Tibial nerve (tissue), 4 donors: Measurements from ENCODE around the gene UBE2D2. TPM values are rescaled to one million over a fixed set of nuclear protein-coding genes. Genes with fewer than 3 reads are reported as not detected.

Source experiments
- DNase-seq, 2 donors: peaks; one replicate each; pipeline ENCODE4 v3.0.0-alpha.2; 2019; ENCODE audit warnings: low spot score in 2 of 2
- H3K27ac ChIP-seq, 4 donors: fragments of 200-600 bp; sonication (generic) in 3 of 4; one replicate each; pipeline ENCODE4 v1.5.1; 2017 to 2019; ENCODE audit warnings: mild to moderate bottlenecking in 1 of 4
- H3K27me3 ChIP-seq, 2 donors: fragments of 200-600 bp; sonication (generic) in 1 of 2; one replicate each; pipeline versions ENCODE4 v1.5.1 to v1.6.0; 2017 to 2019
- H3K36me3 ChIP-seq, 3 donors: fragments of 200-600 bp; sonication (generic); one replicate each; pipeline ENCODE4 v1.5.1; 2018 to 2019
- H3K4me1 ChIP-seq, 4 donors: fragments of 200-600 bp; sonication (generic) in 3 of 4; one replicate each; pipeline ENCODE4 v1.5.1; 2017 to 2019
- H3K4me3 ChIP-seq, 4 donors: fragments of 200-600 bp; sonication (generic) in 3 of 4; one replicate each; pipeline ENCODE4 v1.5.1; 2017 to 2019; ENCODE audit warnings: mild to moderate bottlenecking in 1 of 4, moderate library complexity in 1 of 4
- H3K9me3 ChIP-seq, 4 donors: fragments of 200-600 bp; sonication (generic) in 3 of 4; one replicate each; pipeline ENCODE4 v1.5.1; 2017 to 2019
- EP300 ChIP-seq, 2 donors: sonication (generic); formaldehyde crosslinking; IDR thresholded peaks; one replicate each; pipeline ENCODE4 v1.6.1; 2017; ENCODE audit warnings: antibody characterized with exemption in 2 of 2, mild to moderate bottlenecking in 1 of 2
- POLR2A ChIP-seq, 2 donors: fragments of 450-650 bp; IDR thresholded peaks; one replicate each; pipeline ENCODE4 v1.6.1; 2017; ENCODE audit warnings: antibody characterized with exemption in 2 of 2, mild to moderate bottlenecking in 2 of 2, moderate library complexity in 2 of 2
- WGBS, 2 donors: methylation state at CpG; one replicate each; pipeline ENCODE4 v1.1.5; 2018; 5-methylcytosine and 5-hydroxymethylcytosine counted together
- total RNA-seq, 4 donors: library from RNA; depleted of rRNA; stranded (reverse); fragments of >200 nt; gene quantifications; one replicate each; pipeline ENCODE4 v1.1.0, GENCODE V29; 2016
- TF ChIP-seq, protein P1 (sequence below), 5 experiments: fragments of 200-600 bp in 3 of 5; fragments of 450-650 bp in 2 of 5; sonication (generic) in 3 of 5; IDR thresholded peaks; one replicate each; pipeline ENCODE4 v1.5.1; 2016 to 2019; ENCODE audit warnings: antibody characterized with exemption in 5 of 5, mild to moderate bottlenecking in 3 of 5, moderate library complexity in 2 of 5

UBE2D2 gene
- total RNA-seq, 4 donors from 2014 or later: 85.9 to 118 (median 99.7) TPM

DNA sequence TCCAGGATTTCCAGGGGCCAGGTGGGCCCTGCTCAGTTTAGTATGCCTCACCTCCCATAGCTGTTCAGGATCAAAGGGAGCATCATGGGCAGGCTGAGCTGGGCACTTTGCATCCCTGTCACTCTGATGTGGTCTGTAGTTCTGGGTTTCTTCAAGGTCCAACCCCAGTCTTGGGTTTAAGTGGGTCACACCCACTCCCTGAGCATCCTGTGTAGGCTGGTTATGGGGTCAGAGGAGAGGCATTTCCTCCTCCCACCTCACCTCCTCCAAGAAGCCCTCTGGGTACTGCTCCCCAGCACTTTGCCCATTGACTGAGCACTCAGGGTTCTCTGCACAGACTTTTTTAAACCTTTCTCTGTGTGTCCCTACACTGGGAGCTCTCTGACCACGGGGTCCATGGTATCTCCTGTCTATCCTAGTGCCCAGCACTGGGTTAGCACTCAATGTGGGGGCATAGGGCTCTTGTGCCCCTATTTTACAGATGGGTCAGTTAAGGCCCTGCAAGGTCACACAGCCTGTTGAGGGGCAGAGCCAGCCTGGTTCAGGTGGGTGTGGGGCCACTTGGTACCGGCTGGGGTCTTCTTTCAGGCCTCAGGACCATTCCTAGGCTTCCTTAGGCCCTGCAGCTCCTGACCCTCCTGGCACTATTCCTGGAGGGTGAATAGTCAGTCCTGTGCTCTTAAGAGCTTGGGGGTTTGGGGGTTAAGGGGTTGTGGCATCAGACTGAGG, 106.0 kb downstream of the UBE2D2 start:
- Histone ChIP-seq H3K27ac (peak overlapping the region; percentile 84 to 98 (median 90)), H3K36me3 (no peaks in the 10 kb centered on the region), H3K27me3 (no peaks in the 10 kb centered on the region), H3K9me3 (no peaks in the 10 kb centered on the region), H3K4me3 (peak overlapping the region in 1 of 4 donors; percentile 51), H3K4me1 (peaks cover 0 to 98% (median 89%) of the 10 kb centered on the region in 4 donors)
- DNase-seq: no peak
- WGBS, 2 donors: 55 to 71% methylated on average over 1 to 2 of the region's 2 CpGs
- TF ChIP-seq POLR2A (IDR thresholded peaks at IDR 0.05) (no peak), EP300 (IDR thresholded peaks at IDR 0.05) (no peak)
- TF ChIP-seq, protein P1, sequence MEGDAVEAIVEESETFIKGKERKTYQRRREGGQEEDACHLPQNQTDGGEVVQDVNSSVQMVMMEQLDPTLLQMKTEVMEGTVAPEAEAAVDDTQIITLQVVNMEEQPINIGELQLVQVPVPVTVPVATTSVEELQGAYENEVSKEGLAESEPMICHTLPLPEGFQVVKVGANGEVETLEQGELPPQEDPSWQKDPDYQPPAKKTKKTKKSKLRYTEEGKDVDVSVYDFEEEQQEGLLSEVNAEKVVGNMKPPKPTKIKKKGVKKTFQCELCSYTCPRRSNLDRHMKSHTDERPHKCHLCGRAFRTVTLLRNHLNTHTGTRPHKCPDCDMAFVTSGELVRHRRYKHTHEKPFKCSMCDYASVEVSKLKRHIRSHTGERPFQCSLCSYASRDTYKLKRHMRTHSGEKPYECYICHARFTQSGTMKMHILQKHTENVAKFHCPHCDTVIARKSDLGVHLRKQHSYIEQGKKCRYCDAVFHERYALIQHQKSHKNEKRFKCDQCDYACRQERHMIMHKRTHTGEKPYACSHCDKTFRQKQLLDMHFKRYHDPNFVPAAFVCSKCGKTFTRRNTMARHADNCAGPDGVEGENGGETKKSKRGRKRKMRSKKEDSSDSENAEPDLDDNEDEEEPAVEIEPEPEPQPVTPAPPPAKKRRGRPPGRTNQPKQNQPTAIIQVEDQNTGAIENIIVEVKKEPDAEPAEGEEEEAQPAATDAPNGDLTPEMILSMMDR (IDR thresholded peaks at IDR 0.05): no peak

DNA sequence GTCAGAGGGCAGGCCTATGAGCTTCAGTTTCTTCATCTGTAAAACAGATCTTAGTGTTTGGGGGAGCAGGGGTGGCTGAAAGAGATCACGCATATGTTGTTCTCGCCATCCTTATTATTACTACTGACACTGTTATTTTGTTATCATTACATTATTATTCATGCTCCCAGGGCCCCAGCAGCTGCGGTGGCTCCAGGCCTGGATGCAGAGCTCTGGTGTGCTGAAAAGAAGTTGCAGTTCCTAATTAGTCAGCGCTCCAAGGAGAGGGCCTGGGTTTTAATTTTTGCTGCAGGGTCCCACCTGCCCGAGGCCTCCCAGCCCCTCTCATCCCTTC, 106.6 kb downstream of the UBE2D2 start:
- TF ChIP-seq POLR2A (IDR thresholded peaks at IDR 0.05) (no peak), EP300 (IDR thresholded peaks at IDR 0.05) (no peak)
- TF ChIP-seq, protein P1 (IDR thresholded peaks at IDR 0.05): no peak
- no peak for DNase-seq
- Histone ChIP-seq H3K4me1 (peaks cover 0 to 98% (median 90%) of the 10 kb centered on the region in 4 donors), H3K36me3 (no peaks in the 10 kb centered on the region), H3K9me3 (no peaks in the 10 kb centered on the region), H3K27ac (peak overlapping the region; percentile 84 to 98 (median 90)), H3K27me3 (no peaks in the 10 kb centered on the region), H3K4me3 (peak overlapping the region; percentile 28 to 51 (median 48))
- WGBS, 2 donors: 17 to 21% methylated on average over 5 of the region's 5 CpGs

DNA sequence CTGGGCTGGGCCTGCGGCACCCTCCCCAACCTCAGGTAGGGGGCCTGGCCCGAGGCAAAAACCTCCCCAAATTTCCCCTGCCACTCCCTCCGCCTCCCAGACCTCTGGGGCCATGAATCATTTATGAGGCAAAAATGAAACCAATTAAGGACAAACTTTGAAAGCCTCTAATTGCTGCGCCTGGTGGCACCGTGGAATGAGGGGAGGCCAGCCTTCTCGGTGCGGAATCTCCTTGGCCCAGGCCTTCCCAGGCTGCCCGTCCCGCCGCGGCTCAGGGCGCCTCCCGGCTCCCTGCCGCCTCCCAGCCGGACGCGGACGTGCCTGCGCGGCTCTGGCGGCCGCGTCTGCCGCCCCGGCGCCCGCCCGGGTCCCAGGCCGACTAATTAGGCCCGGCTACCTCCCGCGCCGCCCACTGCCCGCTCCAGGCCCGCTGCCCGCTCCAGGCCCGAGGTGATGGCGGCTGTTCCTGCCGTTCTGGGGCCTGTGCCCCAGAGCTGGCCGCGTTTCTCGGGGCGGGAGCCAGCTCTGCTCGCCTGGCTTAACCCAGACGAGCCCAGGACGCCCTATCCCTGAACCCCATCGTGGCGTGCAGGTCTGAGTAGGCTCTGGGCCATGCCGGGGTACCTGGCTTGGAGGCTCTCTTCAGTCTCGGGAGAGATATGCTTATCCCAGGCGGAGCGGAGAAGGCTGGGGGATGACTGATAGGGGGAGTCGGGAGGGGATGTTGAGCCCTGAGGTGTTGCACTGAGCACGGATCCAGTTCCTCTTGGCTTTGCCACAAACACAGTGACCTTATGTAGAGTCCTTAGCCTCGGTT, 107.1 kb downstream of the UBE2D2 start:
- H3K36me3 ChIP-seq: no peaks in the 10 kb centered on the region
- no peaks in the 10 kb centered on the region for H3K27me3 ChIP-seq
- no peak for TF ChIP-seq EP300 (IDR thresholded peaks at IDR 0.05)
- TF ChIP-seq POLR2A (IDR thresholded peaks at IDR 0.05): peak in 1 of 2 donors; percentile 25
- WGBS, 2 donors: 5 to 7% methylated on average over 23 to 28 of the region's 55 CpGs
- DNase-seq: no peak
- H3K4me1 ChIP-seq: peaks cover 0 to 98% (median 92%) of the 10 kb centered on the region in 4 donors
- no peaks in the 10 kb centered on the region for H3K9me3 ChIP-seq
- peak overlapping the region; percentile 84 to 98 (median 90) for H3K27ac ChIP-seq
- H3K4me3 ChIP-seq: peak overlapping the region; percentile 28 to 51 (median 48)

DNA sequence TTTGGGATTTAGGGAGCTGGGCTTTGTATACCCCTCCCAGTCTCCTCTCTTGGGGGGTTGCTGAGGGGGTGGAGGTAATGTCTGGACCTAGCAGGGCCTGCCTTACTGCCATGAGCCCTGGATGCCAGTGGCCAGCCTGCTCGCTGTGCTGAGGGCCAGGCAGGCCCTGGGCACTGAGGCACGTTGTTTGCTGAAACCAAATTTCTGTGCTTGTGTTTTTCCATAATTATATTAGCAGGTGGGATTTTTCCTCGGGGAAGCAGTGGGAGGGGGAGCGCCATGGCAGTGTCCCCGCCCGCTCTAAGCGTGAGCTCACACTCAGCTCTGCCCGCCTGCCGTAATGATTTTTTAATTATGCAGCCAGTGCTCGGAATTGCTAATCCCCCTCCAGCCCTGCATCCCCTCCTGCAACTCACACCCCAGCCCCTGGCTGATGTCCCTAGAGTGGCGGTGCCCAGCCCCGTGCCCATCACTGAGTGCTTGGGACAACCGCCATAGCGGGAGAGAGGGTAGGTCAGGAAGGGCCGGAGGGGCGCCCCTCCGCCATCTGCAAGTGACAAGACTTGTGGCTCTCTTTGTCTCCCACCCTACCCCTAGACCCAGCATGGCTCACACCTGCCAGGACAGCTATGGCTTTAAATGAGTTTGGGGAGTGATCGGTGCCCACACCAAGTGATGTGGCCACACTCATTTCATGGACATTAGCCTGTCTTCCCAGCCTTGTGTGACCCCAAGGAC, 108.0 kb downstream of the UBE2D2 start:
- Histone ChIP-seq H3K4me1 (peaks cover 0 to 98% (median 94%) of the 10 kb centered on the region in 4 donors), H3K27ac (peak overlapping the region; percentile 84 to 98 (median 90))

More for the DNA sequence above, 108.0 kb downstream of the UBE2D2 start:
- no peaks in the 10 kb centered on the region for H3K36me3 ChIP-seq
- H3K4me3 ChIP-seq: peak overlapping the region in 3 of 4 donors; percentile 45 to 51 (median 51)
- H3K27me3 ChIP-seq: no peaks in the 10 kb centered on the region
- TF ChIP-seq, protein P1 (IDR thresholded peaks at IDR 0.05): no peak
- TF ChIP-seq EP300 (IDR thresholded peaks at IDR 0.05): no peak
- TF ChIP-seq POLR2A (IDR thresholded peaks at IDR 0.05): no peak
- no peak for DNase-seq
- no peaks in the 10 kb centered on the region for H3K9me3 ChIP-seq
- 47 to 48% methylated on average over 18 of the region's 18 CpGs for WGBS, 2 donors
